SH-SY5Y (cell line): ENCODE results near the gene CRX.

ENCODE experiments used
- GATA2 ChIP-seq: IDR thresholded peaks from 2 replicates; pipeline ENCODE4 v1.6.1; 2011; ENCODE audit warnings: mild to moderate bottlenecking, low read depth, low read length
- GATA3 ChIP-seq: IDR thresholded peaks from 2 replicates; pipeline ENCODE4 v1.6.1; 2011; ENCODE audit warnings: low read depth, mild to moderate bottlenecking, low read length, moderate library complexity

The CRX gene

GRCh38 chr19:47821460-47822020 is at the start of gene CRX:
CRX (plus strand) TSS chr19:47821937; CDS start chr19:47834444, 12,507 bp downstream.
- no peak for TF ChIP-seq GATA2
- no peak for TF ChIP-seq GATA3

- TF ChIP-seq GATA2 = no peak
- no peak for TF ChIP-seq GATA3
Observed at GRCh38 chr19:47776568-47776967, 45.2 kb upstream of the CRX start.

GRCh38 chr19:47778049-47778953 is 43.4 kb upstream of the CRX start, which contains the start of gene SELENOW:
SELENOW (plus strand) TSS chr19:47778703; CDS start chr19:47778786, 83 bp downstream.
- TF ChIP-seq GATA3 (no peak), GATA2 (no peak)

GRCh38 chr19:47778954-47779351 is 42.8 kb upstream of the CRX start:
- TF ChIP-seq GATA2 = no peak
- TF ChIP-seq GATA3 = no peak

GRCh38 chr19:47779524-47780214 is 42.1 kb upstream of the CRX start:
- TF ChIP-seq GATA3 = no peak
- TF ChIP-seq GATA2 = no peak

GRCh38 chr19:47780215-47780551 is 41.6 kb upstream of the CRX start:
- no peak for TF ChIP-seq GATA3
- TF ChIP-seq GATA2 = no peak

GRCh38 chr19:47781590-47782262 is 40.0 kb upstream of the CRX start:
- TF ChIP-seq GATA3 (no peak), GATA2 (no peak)

- no peak for TF ChIP-seq GATA3
- no peak for TF ChIP-seq GATA2
Observed at GRCh38 chr19:47786566-47786965, 35.2 kb upstream of the CRX start.

- TF ChIP-seq GATA3 = no peak
- no peak for TF ChIP-seq GATA2
Observed at GRCh38 chr19:47790398-47790814, 31.3 kb upstream of the CRX start.

GRCh38 chr19:47792616-47793015 is 29.1 kb upstream of the CRX start:
- TF ChIP-seq GATA3 (no peak), GATA2 (no peak)

GRCh38 chr19:47794526-47794925 is 27.2 kb upstream of the CRX start:
- TF ChIP-seq GATA2 (no peak), GATA3 (no peak)

GRCh38 chr19:47796785-47797184 is 25.0 kb upstream of the CRX start:
- TF ChIP-seq GATA3 (no peak), GATA2 (no peak)

- TF ChIP-seq GATA3 = no peak
- no peak for TF ChIP-seq GATA2
Observed at GRCh38 chr19:47797996-47798903, 23.5 kb upstream of the CRX start.
